Upper lobe of right lung (tissue), 1 donor: ENCODE results near the gene YKT6. TPM values are rescaled to one million over a fixed set of nuclear protein-coding genes. Genes with fewer than 3 reads are reported as not detected.

Experiments used
- ATAC-seq: fragments of 200-7000 bp; cut with Tn5 transposase; one replicate; pipeline ENCODE4 v1.9.1; 2020; ENCODE audit warnings: mild to moderate bottlenecking, moderate library complexity
- DNase-seq: peaks from one replicate; pipeline ENCODE4 v3.0.0-alpha.2; 2020
- H3K27ac ChIP-seq: fragments of 200-600 bp; one replicate; pipeline ENCODE4 v1.8.0; 2022
- H3K27me3 ChIP-seq: fragments of 200-600 bp; one replicate; pipeline ENCODE4 v1.8.0; 2022; ENCODE audit warnings: mild to moderate bottlenecking
- H3K36me3 ChIP-seq: fragments of 200-600 bp; one replicate; pipeline ENCODE4 v1.8.0; 2022
- H3K4me1 ChIP-seq: fragments of 200-600 bp; one replicate; pipeline ENCODE4 v1.8.0; 2022
- H3K4me3 ChIP-seq: fragments of 200-600 bp; one replicate; pipeline ENCODE4 v1.8.0; 2022; ENCODE audit warnings: mild to moderate bottlenecking
- H3K9me3 ChIP-seq: fragments of 200-600 bp; one replicate; pipeline ENCODE4 v1.8.0; 2022
- intact Hi-C: fragments of 100-400 bp; cut with DNase I; formaldehyde crosslinking; loops from one replicate; pipeline ENCODE4 v1.11.0; 2022
- total RNA-seq: library from RNA; stranded (reverse); fragmentation: NEBNext Ultra II Directional; extraction: Animal tissue kit (Norgen Biotek cat#: 25700); gene quantifications from one replicate; pipeline ENCODE4 v1.2.1, GENCODE V29; 2021
- TF ChIP-seq, protein P1 (sequence below): fragments of 200-600 bp; IDR thresholded peaks from one replicate; pipeline ENCODE4 v1.8.0; 2022; ENCODE audit warnings: antibody characterized with exemption
- donor health status: DM: no; HTN: yes; CAD: no; lungs with severe emphysema.

YKT6 gene
- total RNA-seq, 1 donor from 2014 or later, result 54.7 TPM

DNA sequence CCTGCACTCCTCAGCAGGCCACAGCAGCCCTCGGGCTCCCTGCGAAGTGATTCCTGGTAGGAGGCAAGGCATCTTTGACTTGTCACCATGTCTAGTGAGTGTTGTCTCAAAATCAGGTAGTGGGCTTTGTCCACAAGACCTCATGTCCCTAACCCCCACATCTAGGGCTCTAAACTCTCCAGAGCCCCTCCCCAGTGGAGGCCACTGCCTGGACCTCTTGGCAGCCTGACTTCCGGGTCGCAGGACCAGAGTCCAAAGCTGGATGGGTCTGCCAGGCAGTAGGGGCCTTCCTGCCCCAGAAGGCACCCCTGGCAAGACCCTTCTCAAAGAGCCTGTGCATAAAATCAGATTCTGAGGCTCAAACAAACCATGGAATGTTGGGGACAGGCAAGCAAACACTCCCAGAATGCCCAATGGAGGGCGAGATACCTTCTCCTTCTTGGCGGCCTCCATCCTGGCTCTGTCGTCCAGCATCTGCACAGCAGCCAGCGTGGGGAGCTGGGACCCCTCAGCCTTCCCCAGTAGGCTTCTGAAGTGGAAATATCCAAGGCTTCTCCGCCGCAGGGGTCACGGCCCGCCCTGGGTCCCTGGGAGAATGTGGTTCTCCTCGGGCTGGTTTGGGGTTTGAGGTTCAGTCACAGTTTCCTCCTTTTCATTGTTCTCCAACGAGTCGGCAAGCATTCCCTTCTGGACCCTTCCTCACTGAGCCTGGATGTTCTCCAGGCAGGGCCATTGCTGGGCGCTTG lies 12.1 kb upstream of the YKT6 start:
- ATAC-seq (no peak), DNase-seq (peak; percentile 40)
- intact Hi-C loops, result no loop called here
- H3K36me3 ChIP-seq, result no peaks in the 10 kb centered on the region
- no peaks in the 10 kb centered on the region for H3K27me3 ChIP-seq
- no peaks in the 10 kb centered on the region for H3K9me3 ChIP-seq
- no peak overlapping the region for H3K4me3 ChIP-seq
- TF ChIP-seq, protein P1, sequence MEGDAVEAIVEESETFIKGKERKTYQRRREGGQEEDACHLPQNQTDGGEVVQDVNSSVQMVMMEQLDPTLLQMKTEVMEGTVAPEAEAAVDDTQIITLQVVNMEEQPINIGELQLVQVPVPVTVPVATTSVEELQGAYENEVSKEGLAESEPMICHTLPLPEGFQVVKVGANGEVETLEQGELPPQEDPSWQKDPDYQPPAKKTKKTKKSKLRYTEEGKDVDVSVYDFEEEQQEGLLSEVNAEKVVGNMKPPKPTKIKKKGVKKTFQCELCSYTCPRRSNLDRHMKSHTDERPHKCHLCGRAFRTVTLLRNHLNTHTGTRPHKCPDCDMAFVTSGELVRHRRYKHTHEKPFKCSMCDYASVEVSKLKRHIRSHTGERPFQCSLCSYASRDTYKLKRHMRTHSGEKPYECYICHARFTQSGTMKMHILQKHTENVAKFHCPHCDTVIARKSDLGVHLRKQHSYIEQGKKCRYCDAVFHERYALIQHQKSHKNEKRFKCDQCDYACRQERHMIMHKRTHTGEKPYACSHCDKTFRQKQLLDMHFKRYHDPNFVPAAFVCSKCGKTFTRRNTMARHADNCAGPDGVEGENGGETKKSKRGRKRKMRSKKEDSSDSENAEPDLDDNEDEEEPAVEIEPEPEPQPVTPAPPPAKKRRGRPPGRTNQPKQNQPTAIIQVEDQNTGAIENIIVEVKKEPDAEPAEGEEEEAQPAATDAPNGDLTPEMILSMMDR, result no peak
- H3K27ac ChIP-seq, result no peak overlapping the region
- no peaks in the 10 kb centered on the region for H3K4me1 ChIP-seq

DNA sequence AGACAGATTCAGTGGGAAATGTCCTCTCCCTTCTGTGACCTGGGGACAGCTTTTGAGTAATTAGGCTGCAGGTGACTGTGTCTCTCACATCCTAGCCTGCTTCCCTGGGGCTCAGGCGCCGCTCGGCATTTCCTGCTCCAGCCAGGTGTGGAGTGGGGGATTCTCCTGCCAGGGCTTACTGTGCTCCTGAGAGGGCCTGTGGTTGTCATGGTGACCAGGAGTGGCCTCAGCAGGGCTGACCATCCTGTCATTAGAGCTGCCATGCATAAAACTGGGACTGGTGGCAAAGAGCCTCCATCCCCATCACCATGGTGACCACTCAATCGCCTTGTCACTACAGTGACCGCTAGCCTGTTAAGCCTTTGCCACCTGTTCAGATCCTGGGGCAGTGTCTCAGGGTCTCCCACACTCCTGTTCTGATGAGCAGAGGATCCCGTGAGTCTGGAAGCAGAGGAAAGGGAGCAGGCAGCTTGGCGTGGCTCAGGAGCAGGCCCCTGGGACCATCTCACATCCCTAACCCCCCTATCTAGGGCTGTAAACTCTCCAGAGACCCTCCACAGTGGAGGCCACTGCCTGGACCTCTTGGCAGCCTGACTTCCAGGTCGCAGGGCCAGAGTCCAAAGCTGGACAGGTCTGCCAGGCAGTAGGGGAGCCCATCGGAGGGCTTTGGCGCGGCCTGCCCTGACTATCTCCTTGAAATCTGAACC lies 11.3 kb upstream of the YKT6 start, which contains the start of gene GCK:
TSS of gene GCK (minus strand) at position 154 of the 707 bp plus-strand sequence. CDS start 486 bp downstream, outside the sequence.
- ATAC-seq (no peak), DNase-seq (peak; percentile 43)
- intact Hi-C loops, result no loop called here

DNA sequence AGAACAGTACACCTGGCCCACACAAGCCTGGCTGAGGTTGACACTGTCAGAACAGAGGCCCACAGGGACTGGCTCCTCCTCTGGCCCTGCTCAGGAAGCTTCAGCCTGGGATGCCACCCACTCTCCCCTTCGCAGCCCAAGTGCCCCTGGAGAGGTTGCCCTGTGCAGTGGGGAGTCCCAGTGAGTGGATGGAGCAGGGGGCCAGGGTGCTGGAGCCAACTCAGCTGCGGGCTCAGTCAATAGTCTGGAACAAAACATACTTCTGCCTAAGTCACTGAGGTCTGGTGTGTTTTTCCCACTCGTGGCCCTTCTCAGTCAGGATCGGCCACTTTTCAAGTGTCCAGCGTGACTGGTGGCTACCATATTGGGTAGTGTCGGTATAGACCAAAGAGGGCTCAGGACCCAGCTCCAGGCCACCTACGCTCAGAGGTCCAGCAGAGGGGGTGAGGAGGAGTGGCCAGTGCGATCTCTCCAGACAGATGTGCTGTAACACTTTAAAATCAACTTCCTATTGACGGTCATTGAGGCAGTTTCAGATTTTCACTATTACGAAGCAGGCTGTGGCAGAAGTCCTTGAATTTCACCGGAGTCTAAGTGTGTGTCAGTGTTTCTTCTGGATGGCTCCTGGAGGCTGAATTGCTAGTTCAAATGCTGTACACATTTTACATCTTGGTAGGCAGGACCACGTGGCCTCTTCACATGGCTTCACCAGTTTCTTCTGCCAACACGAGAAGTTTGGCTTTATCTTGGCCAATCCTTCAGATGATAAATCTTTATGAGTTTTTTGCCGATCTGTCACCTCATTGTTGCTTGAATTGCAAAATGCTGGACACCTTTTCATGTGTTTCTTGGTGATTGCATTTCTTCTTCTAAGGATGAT lies 10.5 kb upstream of the YKT6 start:
- Histone ChIP-seq H3K27me3 (no peaks in the 10 kb centered on the region), H3K4me1 (no peaks in the 10 kb centered on the region), H3K9me3 (no peaks in the 10 kb centered on the region), H3K4me3 (no peak overlapping the region), H3K36me3 (no peaks in the 10 kb centered on the region), H3K27ac (no peak overlapping the region)
- no peak for ATAC-seq
- TF ChIP-seq, protein P1, result no peak
- intact Hi-C loops, result no loop called here
- peak; percentile 33 for DNase-seq

More for the DNA sequence above, 11.3 kb upstream of the YKT6 start, which contains the start of gene GCK:
- H3K27me3 ChIP-seq, result no peaks in the 10 kb centered on the region
- H3K4me3 ChIP-seq, result no peak within 1 kb of the TSS
- TF ChIP-seq, protein P1, result no peak
- H3K9me3 ChIP-seq, result no peaks in the 10 kb centered on the region
- H3K4me1 ChIP-seq, result no peaks in the 10 kb centered on the region
- no peaks in the 10 kb centered on the region for H3K36me3 ChIP-seq
- no peak within 1 kb of the TSS for H3K27ac ChIP-seq

DNA sequence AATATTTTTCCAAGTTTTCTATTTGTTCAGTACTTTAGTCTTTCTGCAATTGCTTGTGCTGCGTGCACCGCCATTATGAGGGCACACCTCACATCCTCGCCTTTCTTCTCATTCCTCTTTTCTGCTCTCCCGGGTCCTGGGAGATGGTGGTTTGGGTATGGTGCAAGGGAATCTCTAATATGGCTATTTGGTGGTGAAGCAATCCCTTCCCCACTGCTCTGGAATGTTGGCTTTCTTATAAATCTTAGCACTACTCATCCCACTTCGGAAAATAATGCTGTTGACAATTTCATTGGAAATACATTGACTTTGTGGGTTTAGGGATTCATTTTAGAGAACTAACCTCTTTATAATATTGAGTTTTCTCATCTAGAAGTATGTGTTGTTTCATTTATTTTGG lies 9.6 kb upstream of the YKT6 start:
- H3K9me3 ChIP-seq, result no peaks in the 10 kb centered on the region
- H3K27me3 ChIP-seq, result no peaks in the 10 kb centered on the region
- DNase-seq (no peak), ATAC-seq (no peak)
- H3K4me3 ChIP-seq, result no peak overlapping the region
- intact Hi-C loops, result no loop called here
- TF ChIP-seq, protein P1, result no peak
- H3K4me1 ChIP-seq, result no peaks in the 10 kb centered on the region
- no peaks in the 10 kb centered on the region for H3K36me3 ChIP-seq
- H3K27ac ChIP-seq, result no peak overlapping the region

DNA sequence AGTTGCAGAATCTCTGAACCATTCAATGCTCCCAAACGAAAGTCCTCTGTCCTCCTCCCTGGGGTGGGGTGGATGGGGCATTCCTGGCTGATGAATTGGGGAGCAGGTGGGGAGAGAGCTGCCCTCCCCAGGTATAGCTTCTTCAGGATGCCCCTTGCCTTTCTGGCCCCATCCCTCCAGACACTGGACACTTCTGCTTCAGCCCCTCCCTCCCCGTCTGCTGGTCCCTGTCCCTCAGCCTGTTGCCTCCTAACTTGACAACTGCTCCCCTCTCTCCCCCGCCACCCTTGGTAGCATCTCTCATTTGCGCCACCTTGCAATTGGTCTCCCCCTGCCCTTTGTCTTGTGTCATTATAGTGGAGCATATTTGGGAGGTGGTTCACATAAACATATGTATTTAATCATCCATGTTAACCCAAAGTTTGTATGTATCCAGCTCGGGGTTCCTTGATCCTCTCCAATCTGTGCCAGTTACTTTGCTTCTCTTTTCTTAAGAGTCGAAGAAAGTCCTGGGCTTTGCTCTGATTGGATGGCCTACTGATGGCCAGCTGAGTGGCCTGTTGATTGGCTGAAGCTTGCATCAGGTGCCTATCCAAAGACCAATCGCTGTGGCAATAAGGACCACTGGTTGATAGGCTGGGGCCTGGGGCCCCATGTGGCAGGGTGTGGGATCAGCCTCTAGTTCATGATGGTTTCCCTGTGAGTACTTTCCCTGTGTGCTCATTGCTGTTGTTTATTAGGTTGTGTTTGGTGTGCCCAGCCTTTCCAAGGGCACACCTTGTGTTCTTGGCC lies 7.6 kb upstream of the YKT6 start:
- Histone ChIP-seq H3K27me3 (no peaks in the 10 kb centered on the region), H3K4me3 (no peak overlapping the region), H3K36me3 (no peaks in the 10 kb centered on the region), H3K4me1 (no peaks in the 10 kb centered on the region), H3K27ac (no peak overlapping the region), H3K9me3 (no peaks in the 10 kb centered on the region)
- intact Hi-C loops, result no loop called here
- DNase-seq (peak; percentile 26), ATAC-seq (no peak)
- TF ChIP-seq, protein P1, result no peak
